Gastrocnemius medialis (tissue), 4 donors: ENCODE data around the gene SLC4A2. TPM values are rescaled to one million over a fixed set of nuclear protein-coding genes. Genes with fewer than 3 reads are reported as not detected.
A peak's percentile ranks its signal among the peaks of the same experiment; 100 is the strongest.

Experiments used
- ATAC-seq, 2 donors: fragments of 150-250 bp; one replicate each; pipeline ENCODE4 v1.9.1; 2016
- DNase-seq, 2 donors: peaks; one replicate each; pipeline ENCODE4 v3.0.0-alpha.2; 2019
- H3K27ac ChIP-seq, 4 donors: fragments of 200-600 bp; sonication (generic); 1 replicate in 1 of 4; 2 replicates in 3 of 4; pipeline ENCODE4 v1.5.1; 2016 to 2018; ENCODE audit warnings: mild to moderate bottlenecking in 2 of 4, moderate library complexity in 1 of 4
- H3K27me3 ChIP-seq, 3 donors: fragments of 200-600 bp; sonication (generic) in 2 of 3; 1 replicate in 1 of 3; 2 replicates in 2 of 3; pipeline versions ENCODE4 v1.5.1 to v1.6.0; 2016 to 2019; ENCODE audit warnings: mild to moderate bottlenecking in 1 of 3, moderate library complexity in 1 of 3
- H3K36me3 ChIP-seq, 2 donors: fragments of 200-600 bp; sonication (generic) in 1 of 2; one replicate each; pipeline ENCODE4 v1.5.1; 2017 to 2018
- H3K4me1 ChIP-seq, 2 donors: fragments of 200-600 bp; sonication (generic) in 1 of 2; one replicate each; pipeline ENCODE4 v1.5.1; 2016 to 2017; ENCODE audit warnings: mild to moderate bottlenecking in 2 of 2
- H3K4me3 ChIP-seq, 4 donors: fragments of 200-600 bp; sonication (generic) in 3 of 4; 1 replicate in 1 of 4; 2 replicates in 3 of 4; pipeline ENCODE4 v1.5.1; 2016 to 2019; ENCODE audit warnings: mild to moderate bottlenecking in 2 of 4
- H3K9me3 ChIP-seq, 3 donors: fragments of 200-600 bp; sonication (generic) in 2 of 3; 1 replicate in 1 of 3; 2 replicates in 2 of 3; pipeline ENCODE4 v1.5.1; 2016 to 2019
- POLR2A ChIP-seq, 2 donors: fragments of 450-650 bp; IDR thresholded peaks; one replicate each; pipeline ENCODE4 v1.6.1; 2017; ENCODE audit warnings: antibody characterized with exemption in 2 of 2, mild to moderate bottlenecking in 2 of 2, moderate library complexity in 2 of 2
- in situ Hi-C, 4 donors: fragments of 200-750 bp; cut with MboI; loops; one replicate each; pipeline versions ENCODE4 v1.15.0 to v1.8.0; 2017; ENCODE audit warnings: low sequenced_read_pairs in 4 of 4
- intact Hi-C: fragments of 100-400 bp; cut with DNase I; formaldehyde crosslinking; loops from one replicate; pipeline ENCODE4 v1.15.1; 2023; ENCODE audit warnings: low total_unique reads
- total RNA-seq, 4 donors: library from RNA; depleted of rRNA; stranded (reverse); fragments of >200 nt; gene quantifications; one replicate each; pipeline versions ENCODE4 v1.1.0 to v1.2.3, GENCODE V29; 2016
- TF ChIP-seq, protein P1 (sequence below), 5 experiments: fragments of 450-650 bp in 3 of 5; fragments of 200-600 bp in 2 of 5; sonication (generic) in 2 of 5; IDR thresholded peaks in 4 of 5; conservative IDR thresholded peaks in 1 of 5; 1 replicate in 4 of 5; 2 replicates in 1 of 5; pipeline ENCODE4 v1.5.1; 2016 to 2019; ENCODE audit warnings: antibody characterized with exemption in 5 of 5, mild to moderate bottlenecking in 3 of 5, moderate library complexity in 3 of 5

SLC4A2 gene
- total RNA-seq, 4 donors from 2014 or later = 27.5 to 39.6 (median 33.0) TPM

DNA sequence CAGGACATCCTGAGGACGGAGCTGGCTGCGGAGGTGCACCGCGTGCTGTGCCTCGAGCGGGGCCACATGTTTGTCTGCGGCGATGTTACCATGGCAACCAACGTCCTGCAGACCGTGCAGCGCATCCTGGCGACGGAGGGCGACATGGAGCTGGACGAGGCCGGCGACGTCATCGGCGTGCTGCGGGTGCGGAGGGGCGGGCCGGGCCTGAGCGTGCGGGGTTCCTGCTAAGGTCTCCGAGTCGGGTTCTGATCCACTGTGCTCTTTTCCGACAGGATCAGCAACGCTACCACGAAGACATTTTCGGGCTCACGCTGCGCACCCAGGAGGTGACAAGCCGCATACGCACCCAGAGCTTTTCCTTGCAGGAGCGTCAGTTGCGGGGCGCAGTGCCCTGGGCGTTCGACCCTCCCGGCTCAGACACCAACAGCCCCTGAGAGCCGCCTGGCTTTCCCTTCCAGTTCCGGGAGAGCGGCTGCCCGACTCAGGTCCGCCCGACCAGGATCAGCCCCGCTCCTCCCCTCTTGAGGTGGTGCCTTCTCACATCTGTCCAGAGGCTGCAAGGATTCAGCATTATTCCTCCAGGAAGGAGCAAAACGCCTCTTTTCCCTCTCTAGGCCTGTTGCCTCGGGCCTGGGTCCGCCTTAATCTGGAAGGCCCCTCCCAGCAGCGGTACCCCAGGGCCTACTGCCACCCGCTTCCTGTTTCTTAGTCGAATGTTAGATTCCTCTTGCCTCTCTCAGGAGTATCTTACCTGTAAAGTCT is 45.5 kb upstream of the SLC4A2 start:
- Histone ChIP-seq H3K4me1 (peaks cover 8 to 23% of the 10 kb centered on the region in 2 donors), H3K36me3 (no peaks in the 10 kb centered on the region), H3K27ac (no peak overlapping the region), H3K4me3 (peak overlapping the region; percentile 20 to 40 (median 26)), H3K9me3 (no peaks in the 10 kb centered on the region), H3K27me3 (peaks cover 23 to 69% (median 62%) of the 10 kb centered on the region in 3 donors)
- TF ChIP-seq, protein P1, sequence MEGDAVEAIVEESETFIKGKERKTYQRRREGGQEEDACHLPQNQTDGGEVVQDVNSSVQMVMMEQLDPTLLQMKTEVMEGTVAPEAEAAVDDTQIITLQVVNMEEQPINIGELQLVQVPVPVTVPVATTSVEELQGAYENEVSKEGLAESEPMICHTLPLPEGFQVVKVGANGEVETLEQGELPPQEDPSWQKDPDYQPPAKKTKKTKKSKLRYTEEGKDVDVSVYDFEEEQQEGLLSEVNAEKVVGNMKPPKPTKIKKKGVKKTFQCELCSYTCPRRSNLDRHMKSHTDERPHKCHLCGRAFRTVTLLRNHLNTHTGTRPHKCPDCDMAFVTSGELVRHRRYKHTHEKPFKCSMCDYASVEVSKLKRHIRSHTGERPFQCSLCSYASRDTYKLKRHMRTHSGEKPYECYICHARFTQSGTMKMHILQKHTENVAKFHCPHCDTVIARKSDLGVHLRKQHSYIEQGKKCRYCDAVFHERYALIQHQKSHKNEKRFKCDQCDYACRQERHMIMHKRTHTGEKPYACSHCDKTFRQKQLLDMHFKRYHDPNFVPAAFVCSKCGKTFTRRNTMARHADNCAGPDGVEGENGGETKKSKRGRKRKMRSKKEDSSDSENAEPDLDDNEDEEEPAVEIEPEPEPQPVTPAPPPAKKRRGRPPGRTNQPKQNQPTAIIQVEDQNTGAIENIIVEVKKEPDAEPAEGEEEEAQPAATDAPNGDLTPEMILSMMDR (IDR thresholded peaks at IDR 0.05 in 4 of 5, conservative IDR thresholded peaks at IDR 0.05 in 1 of 5) = no peak
- in situ Hi-C loops (no loop called here), intact Hi-C loops (no loop called here)
- no peak for ATAC-seq
- no peak for DNase-seq

DNA sequence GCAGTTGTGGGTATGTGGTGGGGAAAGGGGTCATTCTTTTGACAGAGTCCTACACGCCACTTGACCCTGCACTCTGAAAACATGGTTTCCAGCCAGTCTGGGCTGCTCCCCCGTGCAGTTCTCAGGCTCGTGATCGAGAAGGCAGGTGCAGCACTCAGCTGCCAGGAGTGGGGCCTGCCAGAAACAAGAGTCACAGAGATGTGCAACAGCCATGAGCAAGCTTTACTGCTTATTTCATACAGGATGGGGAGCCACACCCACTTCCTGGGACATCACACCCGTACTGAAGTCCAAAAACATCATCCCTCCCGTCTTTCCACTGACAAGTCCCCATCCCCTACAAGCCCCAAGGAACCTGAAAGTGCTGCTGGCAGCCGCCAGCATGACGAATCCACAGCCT is 44.4 kb upstream of the SLC4A2 start:
- H3K4me1 ChIP-seq = peaks cover 8 to 23% of the 10 kb centered on the region in 2 donors
- intact Hi-C loops = no loop called here
- peak in 1 of 2 donors; percentile 57 for DNase-seq
- H3K27me3 ChIP-seq = peaks cover 29 to 69% (median 58%) of the 10 kb centered on the region in 3 donors
- H3K4me3 ChIP-seq = no peak overlapping the region
- no peaks in the 10 kb centered on the region for H3K36me3 ChIP-seq
- peak; percentile 61 to 68 for ATAC-seq
- TF ChIP-seq, protein P1 (IDR thresholded peaks at IDR 0.05 in 4 of 5, conservative IDR thresholded peaks at IDR 0.05 in 1 of 5) = no peak
- no peak for TF ChIP-seq POLR2A (IDR thresholded peaks at IDR 0.05)
- H3K9me3 ChIP-seq = no peaks in the 10 kb centered on the region
- in situ Hi-C loops = no loop called here
- no peak overlapping the region for H3K27ac ChIP-seq

DNA sequence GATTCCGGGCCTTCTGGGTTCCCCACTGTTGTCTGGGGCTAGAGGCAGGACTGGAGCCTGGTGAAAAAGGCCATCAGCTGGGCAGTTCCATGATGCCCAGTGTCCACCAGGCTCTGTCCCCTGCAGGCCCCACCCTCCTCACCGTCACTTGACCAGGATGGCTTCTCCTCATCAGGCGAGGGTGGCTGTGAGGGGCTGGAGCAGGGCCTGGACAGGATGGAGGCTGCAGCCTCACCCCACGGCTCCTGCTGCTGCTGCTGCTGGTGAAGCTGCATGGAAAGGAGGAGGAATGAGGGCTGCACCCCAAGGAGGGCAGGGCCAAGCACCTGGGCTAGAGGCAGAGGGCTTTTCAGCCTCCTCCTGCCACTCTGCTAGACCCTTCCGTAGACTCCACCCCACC is 43.4 kb upstream of the SLC4A2 start:
- no peak for ATAC-seq
- H3K4me1 ChIP-seq = peaks cover 8 to 23% of the 10 kb centered on the region in 2 donors
- intact Hi-C loops = no loop called here
- H3K27ac ChIP-seq = no peak overlapping the region
- no peak for TF ChIP-seq POLR2A (IDR thresholded peaks at IDR 0.05)
- TF ChIP-seq, protein P1 (IDR thresholded peaks at IDR 0.05 in 4 of 5, conservative IDR thresholded peaks at IDR 0.05 in 1 of 5) = no peak
- in situ Hi-C loops = no loop called here
- peaks cover 34 to 69% (median 52%) of the 10 kb centered on the region in 3 donors for H3K27me3 ChIP-seq
- DNase-seq = no peak
- H3K36me3 ChIP-seq = no peaks in the 10 kb centered on the region
- no peak overlapping the region for H3K4me3 ChIP-seq
- H3K9me3 ChIP-seq = no peaks in the 10 kb centered on the region

DNA sequence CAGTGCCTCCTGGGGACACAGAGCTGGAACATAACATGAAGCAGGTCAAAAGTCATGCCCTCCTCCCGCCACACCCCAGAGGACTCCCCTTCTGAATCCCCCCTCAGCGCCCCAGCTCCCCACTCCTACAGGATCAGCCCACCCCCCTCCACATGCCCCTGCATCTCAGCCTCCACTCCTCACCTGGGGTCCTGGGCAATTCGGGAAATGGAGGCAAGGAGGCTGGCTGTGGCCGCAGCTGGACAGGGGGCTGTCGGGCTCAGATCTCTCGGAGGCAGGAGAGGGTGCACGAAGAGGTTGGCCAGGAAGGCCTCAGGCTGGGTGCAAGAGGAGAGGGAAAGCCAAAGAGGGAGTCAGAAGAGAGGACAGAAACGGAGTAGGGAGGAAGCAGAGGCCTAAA is 42.9 kb upstream of the SLC4A2 start:
- intact Hi-C loops (no loop called here), in situ Hi-C loops (no loop called here)
- no peak overlapping the region for H3K4me3 ChIP-seq
- no peaks in the 10 kb centered on the region for H3K9me3 ChIP-seq
- H3K27me3 ChIP-seq = peaks cover 34 to 69% (median 50%) of the 10 kb centered on the region in 3 donors
- H3K27ac ChIP-seq = no peak overlapping the region
- H3K4me1 ChIP-seq = peaks cover 8 to 23% of the 10 kb centered on the region in 2 donors
- DNase-seq (no peak), ATAC-seq (no peak)
- no peak for TF ChIP-seq POLR2A (IDR thresholded peaks at IDR 0.05)
- TF ChIP-seq, protein P1 (IDR thresholded peaks at IDR 0.05 in 4 of 5, conservative IDR thresholded peaks at IDR 0.05 in 1 of 5) = no peak
- no peaks in the 10 kb centered on the region for H3K36me3 ChIP-seq
